Tibial nerve (tissue), 4 donors: Measurements from ENCODE around the gene NCBP2L.

Source experiments
- CTCF ChIP-seq, 5 experiments: fragments of 200-600 bp in 3 of 5; fragments of 450-650 bp in 2 of 5; sonication (generic) in 3 of 5; IDR thresholded peaks; one replicate each; pipeline ENCODE4 v1.5.1; 2016 to 2019; ENCODE audit warnings: antibody characterized with exemption in 5 of 5, mild to moderate bottlenecking in 3 of 5, moderate library complexity in 2 of 5
- EP300 ChIP-seq, 2 donors: sonication (generic); formaldehyde crosslinking; IDR thresholded peaks; one replicate each; pipeline ENCODE4 v1.6.1; 2017; ENCODE audit warnings: antibody characterized with exemption in 2 of 2, mild to moderate bottlenecking in 1 of 2
- POLR2A ChIP-seq, 2 donors: fragments of 450-650 bp; IDR thresholded peaks; one replicate each; pipeline ENCODE4 v1.6.1; 2017; ENCODE audit warnings: antibody characterized with exemption in 2 of 2, mild to moderate bottlenecking in 2 of 2, moderate library complexity in 2 of 2

GRCh38 chrX:107731831-107732502 lies 45.6 kb upstream of the NCBP2L start:
- TF ChIP-seq CTCF (IDR thresholded peaks at IDR 0.05) (no peak), POLR2A (IDR thresholded peaks at IDR 0.05) (peak in 1 of 2 donors; percentile 43), EP300 (IDR thresholded peaks at IDR 0.05) (peak in 1 of 2 donors; percentile 80)
